ENCODE data around the gene KCNH6.

The KCNH6 gene

DNA sequence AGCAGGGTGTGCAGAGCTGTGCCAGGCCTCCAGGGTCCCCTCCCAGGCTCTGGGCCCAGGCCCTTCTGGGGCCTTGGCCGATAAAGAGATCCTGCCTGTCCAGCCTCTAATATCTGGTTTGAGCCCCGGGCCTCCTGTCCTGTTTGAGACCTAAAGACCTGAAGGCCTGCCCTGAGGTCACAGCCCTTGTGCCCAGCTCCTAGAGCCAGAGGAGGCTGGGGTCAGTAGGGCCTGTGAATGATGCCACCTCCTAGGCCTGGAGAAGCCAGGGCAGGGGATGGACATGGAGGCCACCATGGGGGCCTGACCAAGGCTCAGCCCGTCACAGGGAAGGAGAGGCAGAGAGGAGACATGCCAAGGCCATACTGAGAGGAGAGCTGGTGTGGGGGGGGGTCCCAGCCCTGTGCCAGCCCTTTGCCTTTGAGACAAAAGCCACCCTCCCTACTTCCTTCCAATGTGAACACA is 7.4 kb downstream of the KCNH6 start:
- H3K4me3 ChIP-seq (ENCODE audit: control insufficient read depth, low read depth, low read length): no peak overlapping the region
- TF ChIP-seq, protein P1, sequence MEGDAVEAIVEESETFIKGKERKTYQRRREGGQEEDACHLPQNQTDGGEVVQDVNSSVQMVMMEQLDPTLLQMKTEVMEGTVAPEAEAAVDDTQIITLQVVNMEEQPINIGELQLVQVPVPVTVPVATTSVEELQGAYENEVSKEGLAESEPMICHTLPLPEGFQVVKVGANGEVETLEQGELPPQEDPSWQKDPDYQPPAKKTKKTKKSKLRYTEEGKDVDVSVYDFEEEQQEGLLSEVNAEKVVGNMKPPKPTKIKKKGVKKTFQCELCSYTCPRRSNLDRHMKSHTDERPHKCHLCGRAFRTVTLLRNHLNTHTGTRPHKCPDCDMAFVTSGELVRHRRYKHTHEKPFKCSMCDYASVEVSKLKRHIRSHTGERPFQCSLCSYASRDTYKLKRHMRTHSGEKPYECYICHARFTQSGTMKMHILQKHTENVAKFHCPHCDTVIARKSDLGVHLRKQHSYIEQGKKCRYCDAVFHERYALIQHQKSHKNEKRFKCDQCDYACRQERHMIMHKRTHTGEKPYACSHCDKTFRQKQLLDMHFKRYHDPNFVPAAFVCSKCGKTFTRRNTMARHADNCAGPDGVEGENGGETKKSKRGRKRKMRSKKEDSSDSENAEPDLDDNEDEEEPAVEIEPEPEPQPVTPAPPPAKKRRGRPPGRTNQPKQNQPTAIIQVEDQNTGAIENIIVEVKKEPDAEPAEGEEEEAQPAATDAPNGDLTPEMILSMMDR (IDR thresholded peaks at IDR 0.05; ENCODE audit: control insufficient read depth, insufficient read depth, low read depth, low read length, missing control alignments): no peak
- no peak for DNase-seq (ENCODE audit: low read depth)

DNA sequence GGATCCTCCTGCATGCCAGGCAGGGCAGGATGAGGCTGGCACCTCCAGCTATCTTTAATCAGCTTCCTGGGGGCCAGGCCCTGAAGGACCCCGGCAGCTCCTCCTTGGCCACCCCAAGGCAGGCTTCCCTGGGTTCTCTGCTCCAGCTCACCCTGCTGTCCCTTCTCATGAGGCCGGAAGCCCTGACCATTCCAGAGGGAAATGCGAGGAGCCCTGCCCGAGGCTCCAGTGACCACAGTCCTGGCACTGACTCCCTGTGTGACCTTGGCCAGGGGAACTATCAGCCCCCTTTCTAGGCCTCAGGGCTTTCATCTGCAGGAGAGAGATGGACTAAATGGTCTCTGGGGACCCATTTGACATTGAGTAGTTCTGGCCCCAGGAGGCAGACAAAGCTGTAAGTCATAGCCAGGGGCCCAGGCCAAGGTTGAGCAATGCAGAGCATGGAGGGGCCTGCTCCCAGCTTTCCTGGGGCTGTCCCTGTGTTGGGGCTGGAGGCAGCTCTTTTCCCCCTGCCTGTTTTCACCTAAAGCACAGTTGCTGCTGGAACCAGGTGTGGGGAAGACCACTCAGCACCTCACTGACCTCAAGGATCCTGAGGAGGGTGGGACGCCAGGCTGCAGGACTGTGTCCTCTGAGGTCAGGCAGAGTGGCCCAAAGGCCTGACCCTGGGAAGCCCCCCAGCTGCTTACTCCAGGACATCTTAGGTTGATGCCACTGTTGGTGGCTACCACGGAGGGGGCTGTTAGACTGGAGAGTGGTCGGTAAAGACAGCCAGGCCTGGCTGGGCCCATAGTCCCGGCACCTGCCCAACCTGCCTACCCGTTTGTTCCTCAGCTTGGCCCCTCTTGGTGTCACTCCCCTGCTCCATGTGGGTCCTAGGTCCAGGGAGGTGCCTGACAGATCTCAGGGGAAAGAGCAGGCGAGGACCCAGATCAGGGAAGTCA is 8.1 kb downstream of the KCNH6 start:
- no peak overlapping the region for H3K4me3 ChIP-seq (ENCODE audit: control insufficient read depth, low read depth, low read length)
- TF ChIP-seq, protein P1 (IDR thresholded peaks at IDR 0.05; ENCODE audit: control insufficient read depth, insufficient read depth, low read depth, low read length, missing control alignments): no peak
- DNase-seq (ENCODE audit: low read depth): no peak

DNA sequence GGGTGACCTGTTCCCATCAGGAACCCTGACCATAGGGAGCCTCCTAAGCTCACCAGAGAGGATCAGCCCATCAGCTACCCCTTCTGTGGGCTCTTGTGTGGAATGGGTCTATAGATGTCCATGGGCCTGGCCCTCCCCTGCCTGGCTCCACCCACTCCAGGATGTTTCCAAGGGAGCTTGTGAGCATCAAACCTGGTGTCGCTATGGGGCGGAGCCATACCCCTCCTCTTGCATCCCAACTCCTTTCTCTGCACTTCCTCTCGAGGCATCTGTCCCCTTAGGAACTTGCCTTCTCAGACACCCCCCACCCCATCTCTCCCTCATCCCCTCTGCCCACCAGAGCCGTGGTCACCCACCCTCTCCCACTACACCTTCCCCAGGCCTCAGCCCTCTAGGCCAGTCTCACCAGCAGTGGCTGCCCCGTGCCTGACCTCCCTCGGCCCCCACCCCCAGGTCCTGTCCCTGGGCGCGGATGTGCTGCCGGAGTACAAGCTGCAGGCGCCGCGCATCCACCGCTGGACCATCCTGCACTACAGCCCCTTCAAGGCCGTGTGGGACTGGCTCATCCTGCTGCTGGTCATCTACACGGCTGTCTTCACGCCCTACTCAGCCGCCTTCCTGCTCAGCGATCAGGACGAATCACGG is 10.4 kb downstream of the KCNH6 start:
- no peak overlapping the region for H3K4me3 ChIP-seq (ENCODE audit: control insufficient read depth, low read depth, low read length)
- no peak for DNase-seq (ENCODE audit: low read depth)
- TF ChIP-seq, protein P1 (IDR thresholded peaks at IDR 0.05; ENCODE audit: control insufficient read depth, insufficient read depth, low read depth, low read length, missing control alignments): no peak

DNA sequence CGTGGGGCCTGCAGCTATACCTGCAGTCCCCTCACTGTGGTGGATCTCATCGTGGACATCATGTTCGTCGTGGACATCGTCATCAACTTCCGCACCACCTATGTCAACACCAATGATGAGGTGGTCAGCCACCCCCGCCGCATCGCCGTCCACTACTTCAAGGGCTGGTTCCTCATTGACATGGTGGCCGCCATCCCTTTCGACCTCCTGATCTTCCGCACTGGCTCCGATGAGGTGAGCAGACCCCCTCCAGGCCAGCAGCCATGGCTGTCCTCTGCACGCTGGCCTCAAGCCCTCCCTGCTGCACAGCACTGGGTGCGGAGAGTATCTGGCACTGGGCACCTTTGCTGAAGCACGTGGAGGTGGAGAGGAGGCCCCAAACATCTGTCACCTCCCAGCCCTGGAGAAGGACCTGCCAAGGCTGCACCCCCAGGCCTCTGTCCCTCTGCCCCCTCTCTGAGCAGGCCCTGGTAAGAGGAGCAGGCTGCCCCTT is 11.0 kb downstream of the KCNH6 start:
- TF ChIP-seq, protein P1 (IDR thresholded peaks at IDR 0.05; ENCODE audit: control insufficient read depth, insufficient read depth, low read depth, low read length, missing control alignments): no peak
- H3K4me3 ChIP-seq (ENCODE audit: control insufficient read depth, low read depth, low read length): no peak overlapping the region
- DNase-seq (ENCODE audit: low read depth): no peak

DNA sequence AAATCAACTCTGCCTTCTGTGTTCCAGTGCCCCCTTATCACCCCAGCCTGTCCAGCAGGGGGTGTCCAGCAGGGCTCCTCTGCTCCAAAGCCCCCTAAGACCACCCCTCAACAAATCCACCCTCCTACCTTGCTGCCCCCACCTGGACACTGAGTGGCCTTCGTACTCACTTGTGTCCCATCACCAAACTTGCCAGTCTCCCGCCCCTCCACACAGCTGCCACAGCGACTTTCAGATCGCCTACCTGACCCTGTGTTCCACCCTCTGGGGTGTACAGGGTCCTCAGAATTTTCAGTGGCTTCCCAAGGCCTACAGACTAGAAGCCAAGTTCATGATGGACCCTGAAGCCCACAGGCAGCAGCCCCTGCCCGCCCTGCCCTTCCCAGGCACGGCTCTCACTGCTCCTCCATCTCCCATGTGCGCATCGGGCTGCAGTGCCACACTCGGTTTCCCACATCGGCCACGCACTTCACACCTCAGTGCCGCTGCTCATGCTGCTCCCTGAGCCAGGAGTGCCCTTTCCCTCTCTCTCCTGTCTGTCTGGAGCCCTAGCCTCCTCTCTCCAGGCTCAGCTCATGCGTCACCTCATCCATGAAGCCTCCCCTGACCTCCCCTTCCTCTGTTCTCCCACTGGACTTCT is 11.8 kb downstream of the KCNH6 start:
- TF ChIP-seq, protein P1 (IDR thresholded peaks at IDR 0.05; ENCODE audit: control insufficient read depth, insufficient read depth, low read depth, low read length, missing control alignments): no peak
- H3K4me3 ChIP-seq (ENCODE audit: control insufficient read depth, low read depth, low read length): no peak overlapping the region
- DNase-seq (ENCODE audit: low read depth): no peak

DNA sequence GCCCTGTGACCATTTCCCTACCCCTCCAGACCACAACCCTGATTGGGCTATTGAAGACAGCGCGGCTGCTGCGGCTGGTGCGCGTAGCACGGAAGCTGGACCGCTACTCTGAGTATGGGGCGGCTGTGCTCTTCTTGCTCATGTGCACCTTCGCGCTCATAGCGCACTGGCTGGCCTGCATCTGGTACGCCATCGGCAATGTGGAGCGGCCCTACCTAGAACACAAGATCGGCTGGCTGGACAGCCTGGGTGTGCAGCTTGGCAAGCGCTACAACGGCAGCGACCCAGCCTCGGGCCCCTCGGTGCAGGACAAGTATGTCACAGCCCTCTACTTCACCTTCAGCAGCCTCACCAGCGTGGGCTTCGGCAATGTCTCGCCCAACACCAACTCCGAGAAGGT is 12.5 kb downstream of the KCNH6 start:
- DNase-seq (ENCODE audit: low read depth): no peak
- H3K4me3 ChIP-seq (ENCODE audit: control insufficient read depth, low read depth, low read length): no peak overlapping the region
- TF ChIP-seq, protein P1 (IDR thresholded peaks at IDR 0.05; ENCODE audit: control insufficient read depth, insufficient read depth, low read depth, low read length, missing control alignments): no peak

Data from AG09309 (cell line).